ENCODE results near the gene RIPK1.
A peak's percentile ranks its signal among the peaks of the same experiment; 100 is the strongest.
"Not testable (repeated sequence)": the region's sequence is repeated elsewhere in the genome, so short reads cannot be mapped to it uniquely, and the experiment has no call there.

The RIPK1 gene

DNA sequence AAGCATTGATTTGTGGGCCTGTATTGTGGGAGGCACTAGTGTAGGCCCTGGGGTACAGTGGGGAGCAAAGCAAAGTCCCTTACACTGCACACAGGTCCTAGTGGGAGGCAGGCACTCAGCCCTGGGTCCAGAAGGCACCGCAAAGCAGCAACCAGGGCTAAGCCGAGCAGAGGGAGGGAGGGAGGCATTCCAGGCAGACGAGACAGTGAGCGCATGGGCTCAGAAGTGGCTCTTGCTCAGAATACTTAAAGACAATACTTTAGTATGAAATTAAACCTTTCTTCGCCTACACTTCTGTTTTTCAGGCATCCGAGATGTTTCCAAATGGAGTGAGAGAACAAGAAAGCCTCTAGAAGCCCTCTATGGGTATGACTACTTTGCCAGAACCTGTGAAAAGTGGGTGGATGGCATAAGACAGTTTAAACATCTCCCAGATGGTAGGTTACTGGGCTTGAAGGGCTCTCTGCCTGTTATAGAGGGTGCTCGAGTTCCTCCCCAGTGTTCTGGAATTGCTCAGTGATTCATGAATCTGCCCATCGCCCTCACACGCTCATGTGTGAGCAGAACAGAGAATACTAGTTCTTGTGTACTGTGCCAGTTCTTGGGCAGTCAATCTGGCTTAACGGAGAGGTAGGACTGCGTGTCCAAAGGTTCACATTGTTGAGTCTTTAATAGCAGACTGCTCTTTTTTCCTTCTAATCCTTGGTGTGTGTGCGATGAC lies 68.9 kb downstream of the RIPK1 start:
- DNase-seq, result no peak

DNA sequence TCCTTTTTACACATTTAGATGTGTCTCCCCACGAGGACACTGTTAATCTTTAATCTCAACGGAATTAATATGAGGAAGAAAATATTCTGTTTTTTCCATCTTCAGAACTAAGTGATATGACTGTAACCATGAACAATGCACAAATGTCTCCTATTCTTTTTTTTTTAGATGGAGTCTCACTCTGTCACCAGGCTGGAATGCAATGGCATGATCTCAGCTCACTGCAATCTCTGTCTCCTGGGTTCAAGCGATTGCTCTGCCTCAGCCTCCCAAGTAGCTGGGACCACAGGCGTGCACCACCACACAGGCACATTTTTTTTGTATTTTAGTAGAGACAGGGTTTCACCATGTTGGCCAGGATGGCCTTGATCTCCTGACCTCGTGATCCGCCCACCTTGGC lies 69.6 kb downstream of the RIPK1 start:
- DNase-seq, result not testable (repeated sequence)

DNA sequence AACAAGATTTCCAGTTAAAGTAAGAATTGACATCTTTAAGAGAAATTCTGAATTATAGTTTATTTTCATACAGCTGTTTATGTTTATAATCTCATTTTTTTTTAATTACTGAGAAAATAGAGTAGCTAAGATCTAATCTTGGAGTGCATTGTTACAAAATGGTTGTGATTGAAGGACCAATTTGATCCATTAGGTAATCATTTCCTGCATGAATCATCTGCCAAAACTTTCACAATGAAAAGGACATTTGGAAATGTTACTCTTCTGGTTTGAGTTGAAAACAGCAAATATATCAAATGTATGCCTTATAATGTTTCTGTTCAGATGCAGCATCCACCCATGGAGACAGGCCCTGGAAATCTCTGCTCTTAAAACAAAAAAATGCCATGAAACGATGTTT lies 70.0 kb downstream of the RIPK1 start:
- DNase-seq, result no peak

DNA sequence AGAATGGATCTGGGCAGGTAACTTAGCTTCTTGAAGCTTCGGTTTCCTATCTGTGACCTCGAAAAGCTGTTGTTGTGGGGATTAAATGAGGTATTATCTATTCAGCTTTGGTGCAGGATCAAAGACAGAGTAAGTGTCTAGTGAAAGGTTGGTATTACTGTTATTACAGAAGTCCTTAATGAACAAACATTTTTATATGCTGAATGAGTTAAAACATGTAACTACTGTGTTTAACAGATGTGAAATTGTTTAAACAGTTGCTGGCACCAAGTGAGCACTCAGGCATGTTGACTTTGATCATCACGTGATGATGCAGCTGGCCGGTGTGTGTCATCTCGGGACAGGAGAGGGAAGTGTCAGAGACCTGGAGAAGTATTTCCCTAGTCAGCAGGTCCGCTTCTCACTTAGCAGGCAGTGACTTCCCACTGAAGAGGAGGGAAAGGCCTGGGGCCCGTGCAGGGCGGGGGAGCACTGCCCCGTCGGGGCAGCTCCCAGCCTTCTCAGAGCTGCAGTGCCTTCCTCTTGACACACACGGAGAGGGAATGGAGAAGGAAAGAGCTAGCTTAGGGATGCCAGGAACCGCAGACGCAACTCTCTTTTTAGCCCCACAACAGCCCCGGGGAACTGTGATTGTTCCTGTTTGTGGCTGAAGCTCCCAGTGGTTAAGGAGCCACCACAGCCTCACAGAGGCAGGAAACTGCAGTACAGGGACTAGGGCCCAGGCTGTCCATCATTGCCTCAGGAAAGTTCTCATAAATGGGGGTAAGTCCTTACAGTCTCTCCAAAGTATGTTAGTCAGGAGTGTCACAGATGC lies 71.0 kb downstream of the RIPK1 start:
- DNase-seq, result peak in 1 of 2 donors; percentile 47

DNA sequence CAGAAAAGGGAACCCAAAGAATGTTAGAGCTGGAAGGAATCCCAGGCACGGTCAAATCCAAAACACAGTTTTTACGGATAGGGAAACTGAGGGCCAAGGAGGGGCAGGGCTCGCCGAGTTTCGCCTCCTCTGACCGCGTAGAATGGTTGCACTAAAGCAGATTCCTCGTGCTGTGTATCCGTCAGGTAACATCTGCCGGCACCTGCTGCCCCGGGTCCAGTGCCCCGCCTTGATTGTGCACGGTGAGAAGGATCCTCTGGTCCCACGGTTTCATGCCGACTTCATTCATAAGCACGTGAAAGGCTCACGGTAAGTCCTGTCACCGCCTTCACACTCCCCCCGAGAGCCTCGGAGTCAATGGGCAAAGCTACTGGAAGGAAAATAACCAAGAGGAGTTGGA lies 71.9 kb downstream of the RIPK1 start:
- no peak for DNase-seq

DNA sequence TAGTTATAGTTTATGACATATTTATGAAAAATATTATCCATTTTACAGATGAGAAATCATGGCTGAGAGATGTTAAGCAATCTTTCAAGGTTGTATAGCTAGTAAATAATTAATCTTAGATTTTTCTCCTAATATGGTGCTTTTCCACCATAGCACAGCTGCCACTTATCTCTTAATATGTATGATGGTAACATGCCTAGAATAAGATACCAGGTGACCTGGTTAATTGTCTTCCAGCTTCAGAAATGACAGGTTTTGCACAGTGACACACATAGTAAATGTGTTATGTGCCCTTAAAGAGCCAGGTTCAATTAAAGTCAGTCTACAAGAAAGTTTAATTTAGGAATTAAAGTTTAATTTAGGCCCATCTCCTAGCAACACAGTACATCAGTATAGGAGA lies 74.2 kb downstream of the RIPK1 start:
- no peak for DNase-seq

DNA sequence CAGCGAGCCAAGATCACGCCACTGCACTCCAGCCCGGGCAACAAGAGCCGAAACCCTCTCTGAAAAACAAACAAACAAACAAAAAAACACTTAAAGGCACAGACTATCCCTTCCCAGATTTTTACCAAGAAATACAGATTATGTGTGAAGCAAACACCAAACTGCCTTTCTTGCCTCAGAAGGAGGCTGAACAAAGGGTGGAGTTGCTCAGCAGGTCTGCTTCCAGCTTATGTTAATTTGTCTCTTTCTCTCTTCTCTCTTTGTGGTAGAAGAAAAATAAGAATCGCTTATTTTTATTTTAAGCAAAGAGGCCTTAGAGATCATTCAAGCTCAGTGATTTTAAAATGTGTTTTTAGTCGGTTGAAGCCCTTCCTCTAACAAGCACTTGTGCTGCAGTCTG lies 74.9 kb downstream of the RIPK1 start:
- DNase-seq, result no peak

DNA sequence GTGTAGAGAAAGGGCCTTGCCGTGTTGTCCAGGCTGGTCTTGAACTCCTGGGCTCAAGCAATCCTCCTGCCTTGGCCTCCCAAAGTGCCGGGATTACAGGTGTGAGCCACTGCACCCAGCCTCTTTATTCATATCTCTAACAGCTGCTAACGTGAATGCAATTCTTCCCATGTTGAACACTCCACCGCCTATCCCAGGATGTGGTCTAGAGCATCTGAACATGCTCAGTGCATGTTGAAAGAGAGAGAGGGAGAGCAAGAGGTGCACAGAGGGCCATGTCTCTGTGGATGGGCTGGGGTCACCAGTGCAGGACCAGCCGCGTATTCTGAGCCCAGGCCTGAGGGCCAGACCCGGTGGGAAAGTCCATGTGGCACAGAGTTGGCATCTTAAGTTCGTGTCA lies 76.3 kb downstream of the RIPK1 start:
- no peak for DNase-seq

DNA sequence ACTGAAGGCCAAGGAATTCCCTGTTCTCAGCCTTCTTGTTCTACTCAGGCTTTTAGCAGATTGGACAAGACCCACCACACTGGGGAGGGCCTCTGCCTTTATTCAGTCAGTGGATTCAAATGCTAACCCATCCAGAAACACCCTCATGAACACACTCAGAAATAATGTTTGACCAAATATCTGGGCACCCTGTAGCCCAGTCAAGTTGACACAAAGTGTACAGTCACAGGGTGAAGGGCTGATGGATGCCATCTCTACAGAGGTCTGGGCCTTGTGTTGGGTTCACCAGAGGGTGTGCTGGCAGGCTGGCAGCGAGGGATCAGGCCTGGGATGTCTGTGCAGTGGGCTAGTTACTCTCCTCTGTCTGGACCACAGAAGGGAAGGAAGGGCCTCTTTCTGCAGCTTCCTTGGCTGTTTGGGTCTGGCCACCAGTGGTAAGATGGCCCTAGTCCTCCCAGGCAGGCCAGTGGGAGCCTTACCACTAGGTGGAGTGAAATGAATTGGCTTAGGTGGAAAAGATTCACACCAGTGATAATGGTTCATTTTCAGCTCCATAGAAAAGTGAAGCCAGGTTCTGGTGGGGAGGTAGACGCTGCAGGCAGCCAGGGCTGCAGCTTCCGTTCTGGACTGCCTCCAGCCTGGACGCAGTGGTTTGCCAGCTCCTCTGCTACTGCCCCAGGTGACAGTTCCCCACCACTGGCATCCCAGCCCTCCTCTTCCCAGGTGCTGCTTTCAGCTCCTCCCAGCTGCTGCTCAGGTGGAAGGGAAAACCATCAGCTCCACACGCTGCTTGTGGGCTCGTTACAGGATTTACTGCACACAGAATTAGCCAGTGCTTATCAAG lies 79.8 kb downstream of the RIPK1 start:
- no peak for DNase-seq

DNA sequence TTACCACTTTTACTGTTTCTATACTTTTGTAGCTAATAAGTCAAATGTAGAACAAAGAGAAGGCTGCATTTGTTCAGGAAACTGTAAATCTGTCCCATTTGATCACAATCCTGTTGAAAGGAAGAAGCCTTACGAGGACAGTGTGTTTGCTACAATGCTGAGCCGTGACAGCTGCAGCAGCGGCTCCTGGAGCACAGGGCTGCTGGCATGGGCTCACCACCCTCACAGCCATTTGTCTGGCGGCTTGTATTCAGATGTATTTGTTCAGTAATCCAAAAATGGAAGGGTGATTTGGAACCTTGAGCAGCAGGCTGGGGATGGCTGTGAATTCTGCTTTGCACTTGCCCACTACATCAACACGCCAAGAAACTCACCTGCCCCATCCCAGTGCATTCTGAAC lies 83.4 kb downstream of the RIPK1 start:
- DNase-seq, result no peak

DNA sequence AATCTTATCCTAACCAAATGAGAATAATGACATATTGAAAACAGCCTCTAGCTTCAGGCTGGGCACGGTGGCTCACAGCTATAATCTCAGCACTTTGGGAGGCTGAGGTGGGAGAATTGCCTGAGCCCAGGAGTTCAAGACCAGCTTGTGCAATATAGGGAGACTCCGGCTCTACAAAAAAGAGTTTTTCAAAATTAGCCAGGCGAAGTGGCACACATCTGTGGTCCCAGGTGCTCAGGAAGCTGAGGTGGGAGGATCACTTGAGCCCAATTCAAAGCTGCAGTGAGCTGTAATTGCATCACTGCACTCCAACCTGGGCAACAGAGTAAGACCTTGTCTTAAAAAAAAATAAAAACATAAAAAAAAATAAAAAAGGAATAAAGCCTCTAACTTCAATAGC lies 84.4 kb downstream of the RIPK1 start:
- DNase-seq, result no peak

DNA sequence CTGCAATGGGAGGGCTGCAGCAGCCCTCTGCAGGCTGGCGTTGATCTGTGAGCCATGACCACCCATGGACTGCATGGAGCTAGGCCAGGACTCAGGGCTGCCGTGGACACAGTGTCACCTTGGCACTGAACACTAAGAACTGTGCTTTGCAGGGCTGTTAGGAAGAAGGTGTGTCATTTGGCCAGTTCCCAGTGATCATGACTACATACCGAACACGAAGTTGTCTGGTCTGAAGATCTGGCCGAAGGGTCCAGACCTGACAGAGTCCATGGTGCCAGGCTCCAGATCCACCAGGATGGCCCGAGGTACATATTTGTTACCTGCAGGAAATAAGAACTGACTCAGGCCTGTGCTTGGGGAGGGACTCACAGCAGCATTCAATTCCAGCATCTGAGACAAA lies 87.1 kb downstream of the RIPK1 start:
- DNase-seq, result not testable (repeated sequence)

DNA sequence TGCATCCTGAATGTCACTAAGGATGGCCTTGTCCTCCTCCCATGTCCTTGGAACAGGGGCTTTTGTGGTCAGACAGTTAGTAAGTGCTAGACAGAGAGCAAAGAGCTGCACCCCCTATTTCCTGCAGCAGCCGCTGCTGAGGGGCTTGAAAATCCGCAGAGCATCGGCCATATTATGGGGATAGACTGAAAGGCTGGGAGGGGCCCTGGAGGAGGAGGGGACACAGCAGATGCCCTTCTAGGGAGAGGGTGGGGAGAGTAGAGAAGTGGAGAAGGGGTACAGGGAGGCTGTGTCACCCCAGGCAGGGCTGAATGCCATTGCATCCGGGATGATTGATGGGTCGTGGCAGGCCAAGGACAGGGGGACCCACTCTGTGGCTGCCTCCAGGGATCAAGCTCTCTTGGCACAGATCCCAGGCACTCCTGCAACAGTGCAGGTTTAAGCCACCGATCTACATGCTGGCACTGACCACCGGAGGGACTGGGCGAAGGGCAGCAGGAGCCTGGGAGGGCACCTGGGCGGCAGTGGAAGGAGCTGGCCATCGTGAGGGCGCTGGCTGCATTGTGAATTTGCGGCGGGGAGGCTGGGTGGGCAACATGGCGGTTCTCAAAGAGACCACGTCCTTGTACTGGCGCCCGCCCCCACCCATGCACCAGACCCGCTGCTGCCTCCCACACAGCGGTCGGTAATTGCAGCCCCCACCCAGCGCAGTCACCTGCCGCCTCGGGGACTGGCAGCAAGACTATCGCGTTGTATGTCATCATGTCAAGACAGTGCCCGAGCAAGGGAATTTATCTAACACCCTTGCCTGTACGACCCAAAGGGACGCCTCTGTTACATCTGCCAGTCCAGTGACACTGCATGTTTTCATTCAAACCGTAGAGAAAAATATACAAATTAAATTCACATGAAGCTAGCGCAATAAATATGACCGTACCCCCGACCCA lies 88.2 kb downstream of the RIPK1 start:
- not testable (repeated sequence) for DNase-seq

DNA sequence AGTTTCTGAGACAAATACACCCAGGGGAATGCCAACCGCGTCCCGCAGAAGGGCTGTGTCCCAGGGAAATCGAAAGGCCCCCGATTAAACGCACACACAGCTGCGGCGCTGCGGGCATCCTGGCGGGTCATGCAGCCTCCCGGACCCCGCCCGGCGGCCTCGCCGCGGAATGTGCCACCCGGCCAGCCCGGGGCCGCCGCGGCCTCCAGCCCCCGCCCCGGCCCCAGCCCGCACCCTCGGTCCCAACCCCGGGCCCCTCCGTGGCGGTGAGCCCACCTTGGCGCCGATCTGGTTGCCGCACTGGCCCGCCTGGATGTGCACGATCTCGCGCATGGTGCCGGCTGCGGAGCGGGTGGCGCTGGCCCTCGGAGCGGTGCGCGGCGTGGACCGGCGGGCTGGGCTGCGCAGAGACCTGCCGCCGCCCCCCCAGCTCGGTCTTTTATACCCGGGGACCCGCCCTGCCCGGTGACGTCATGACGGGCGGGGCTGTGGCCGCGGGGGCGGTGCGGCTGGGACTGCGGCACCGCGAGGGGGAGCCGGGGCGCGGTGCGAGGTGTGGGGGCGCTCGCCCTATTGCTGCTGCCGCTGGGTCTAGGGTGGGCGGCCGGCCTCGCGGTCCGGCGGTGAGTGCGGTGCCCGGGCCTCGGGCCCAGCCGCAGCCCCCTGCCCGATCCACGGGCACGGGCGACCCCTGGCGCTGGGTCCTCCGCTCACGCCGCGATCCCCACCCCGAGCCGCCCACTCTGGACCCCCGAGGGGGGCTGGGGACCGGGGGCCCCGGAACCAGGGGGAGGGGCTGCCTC lies 89.0 kb downstream of the RIPK1 start, which contains the start of gene TUBB2A:
Gene TUBB2A, minus strand, starts transcription at position 414 of the 803 bp plus-strand sequence. Its CDS starts 81 bp downstream, at position 333.
- DNase-seq, result peak in 1 of 2 donors; percentile 63

DNA sequence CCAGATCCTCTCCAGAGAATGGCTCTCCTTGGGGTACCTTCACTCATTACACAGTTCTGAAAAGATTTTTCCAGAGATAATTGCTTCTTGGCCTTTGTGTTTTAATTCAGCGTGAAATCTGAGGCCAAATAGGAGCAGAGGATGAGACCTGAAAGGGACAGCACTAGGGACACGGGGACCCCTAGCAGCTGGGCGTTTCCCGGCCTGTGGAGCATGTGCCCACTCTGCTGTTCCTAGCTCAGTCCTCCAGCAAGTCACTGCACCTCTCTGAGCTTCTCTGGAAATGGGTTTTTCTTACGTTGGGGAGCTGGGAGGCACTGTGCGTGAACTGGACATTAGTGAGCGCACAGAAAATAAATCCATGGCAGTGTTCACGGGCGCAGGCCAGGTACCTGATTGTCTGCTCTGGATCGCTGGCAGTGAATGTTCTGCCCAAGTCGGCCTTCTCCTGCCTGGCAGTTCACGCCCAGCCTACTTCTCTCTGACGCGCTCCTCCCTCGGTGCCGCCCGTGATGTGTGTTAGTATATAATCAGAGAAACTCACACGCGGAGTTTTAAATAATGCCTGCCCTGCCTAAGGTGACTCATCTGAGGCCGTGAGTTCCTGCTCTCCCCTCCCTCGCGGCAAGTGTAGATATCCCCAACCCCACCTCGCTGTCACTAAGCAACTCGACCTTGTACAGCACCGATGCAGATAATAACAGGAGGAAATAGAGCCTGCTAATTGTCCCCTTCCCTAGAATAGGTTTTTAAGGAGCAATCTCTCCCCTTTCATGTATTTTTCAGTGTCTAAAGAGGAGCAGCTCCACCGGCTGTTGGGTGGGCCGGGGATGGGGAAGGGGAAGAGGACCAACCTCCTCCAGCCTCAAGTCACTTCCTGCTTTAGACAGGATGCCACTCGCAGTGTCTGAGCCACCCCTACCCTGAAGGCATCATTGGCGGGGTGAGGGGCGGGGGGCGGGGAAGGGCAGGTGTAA lies 91.8 kb downstream of the RIPK1 start:
- DNase-seq, result no peak

DNA sequence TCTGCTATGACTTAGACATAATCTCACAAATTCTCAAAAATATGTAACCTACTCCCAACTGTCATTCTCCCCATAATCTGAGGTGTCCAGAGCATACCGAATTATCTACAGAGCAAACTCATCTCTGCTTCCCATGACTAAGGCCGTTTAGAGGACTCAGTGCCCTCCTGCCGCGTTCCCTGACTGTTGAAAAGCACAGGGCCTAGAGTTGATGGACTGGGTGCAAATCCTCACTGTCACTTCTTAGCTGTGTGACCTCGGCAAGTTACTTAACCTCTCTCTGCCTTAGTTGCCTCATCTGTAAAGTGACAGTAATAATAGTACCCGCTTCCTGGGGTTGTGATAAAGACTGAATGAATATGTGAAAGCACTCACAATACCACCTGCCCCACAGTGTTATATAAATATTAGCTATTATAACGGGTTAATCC lies 93.8 kb downstream of the RIPK1 start:
- no peak for DNase-seq

DNA sequence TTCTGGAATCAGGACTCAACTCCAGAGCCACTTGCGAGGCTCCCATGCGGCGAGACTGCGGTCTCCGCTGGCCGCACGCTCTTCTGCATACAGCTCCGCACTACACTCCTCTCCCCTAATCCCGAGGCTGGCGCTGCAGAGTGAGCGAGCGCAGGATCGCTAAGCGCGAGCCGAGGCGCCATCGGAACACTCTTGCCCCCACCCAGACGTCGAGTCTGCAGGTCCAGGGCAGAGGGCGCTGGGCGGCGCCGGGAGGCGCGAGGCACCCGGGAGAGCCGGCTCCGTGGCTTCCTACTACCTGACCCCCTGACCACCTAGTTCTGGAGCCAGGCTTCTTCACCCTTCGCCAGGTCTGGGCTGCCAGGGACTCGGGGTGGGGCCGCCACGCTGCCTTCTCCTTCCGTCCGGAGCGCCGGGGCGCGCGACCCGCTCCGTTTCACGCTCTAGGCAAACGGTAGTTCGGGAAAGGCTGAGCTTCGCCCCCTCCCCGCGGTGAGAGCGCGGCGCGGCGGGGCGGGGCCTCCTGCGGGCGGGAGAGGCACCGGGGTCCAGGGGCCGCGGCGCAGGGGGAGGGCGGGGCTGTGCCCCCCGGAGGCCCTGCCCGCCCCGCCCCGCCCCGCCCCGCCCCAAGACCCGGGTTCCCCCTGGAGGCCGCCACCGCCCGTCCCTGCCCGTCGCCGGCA lies 94.4 kb downstream of the RIPK1 start:
- DNase-seq, result peak; percentile 27 to 64

DNA sequence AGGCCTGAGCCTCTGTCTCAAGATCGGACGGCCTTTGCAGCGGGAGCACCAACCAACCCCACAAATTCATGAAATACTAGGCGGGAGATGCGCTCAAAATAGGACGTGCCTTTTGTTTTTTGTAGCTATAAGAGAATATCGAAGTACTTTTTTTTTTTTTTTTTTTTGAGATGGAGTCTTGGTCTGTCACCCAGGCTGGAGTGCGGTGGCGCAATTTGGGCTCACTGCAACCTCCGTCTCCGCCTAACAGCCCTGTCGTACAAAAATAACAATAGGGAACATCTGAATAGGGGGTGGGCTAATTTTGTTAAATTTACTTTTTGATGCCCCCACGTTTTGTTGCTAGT lies 94.9 kb downstream of the RIPK1 start:
- DNase-seq, result no peak

DNA sequence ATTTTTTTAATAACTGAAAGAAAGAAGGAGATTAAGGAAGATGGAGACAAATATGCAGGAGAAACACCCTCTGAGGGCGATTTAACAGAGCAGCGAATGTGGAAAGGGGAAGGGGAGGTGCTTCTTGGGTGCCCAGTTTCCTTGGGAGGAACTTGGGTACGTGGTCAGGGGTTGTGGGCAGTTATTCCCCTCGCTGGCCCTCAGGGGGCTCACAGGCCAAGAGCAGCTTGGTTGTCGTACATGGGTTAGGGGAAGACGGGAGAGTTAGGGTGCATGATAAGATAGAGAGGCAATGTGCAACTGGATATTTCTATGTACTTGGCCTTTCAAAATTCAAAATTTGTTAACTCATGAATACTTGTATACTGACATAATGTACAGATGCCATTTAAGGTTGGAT lies 96.1 kb downstream of the RIPK1 start:
- no peak for DNase-seq

Data from bone marrow (tissue), 2 donors.